Urinary bladder (tissue), 2 donors: ENCODE measurements around the gene YWHAB. TPM values are rescaled to one million over a fixed set of nuclear protein-coding genes. Genes with fewer than 3 reads are reported as not detected.

Experiments
- polyA plus RNA-seq: library from polyadenylated mRNA; stranded (reverse); fragments of 200-250 nt; gene quantifications from one replicate; pipeline ENCODE4 v1.2.3, GENCODE V29; 2013
- total RNA-seq: library from RNA; depleted of rRNA; stranded (reverse); fragments of >200 nt; gene quantifications from one replicate; pipeline ENCODE4 v1.2.3, GENCODE V29; 2014
- donor health status: healthy.

The YWHAB gene
- total and polyA plus RNA-seq, 2 donors = 99.1 to 129 TPM

Other genes with a start within 250 kb of the YWHAB start
- 2.2 TPM for gene ADA, start 234.0 kb upstream of the YWHAB start, total RNA-seq
- 6.5 TPM for gene ADA, start 234.0 kb upstream of the YWHAB start, polyA plus RNA-seq
- gene CCN5, start 170.3 kb upstream of the YWHAB start, total RNA-seq = not detected
- 20.8 TPM for gene CCN5, start 170.3 kb upstream of the YWHAB start, polyA plus RNA-seq
- 0.21 TPM for gene KCNK15, start 139.8 kb upstream of the YWHAB start, total RNA-seq
- gene KCNK15, start 139.8 kb upstream of the YWHAB start, polyA plus RNA-seq = 0.67 TPM
- gene RIMS4, start 75.2 kb upstream of the YWHAB start, total RNA-seq = 2.4 TPM
- gene RIMS4, start 75.2 kb upstream of the YWHAB start, polyA plus RNA-seq = 0.14 TPM
- 14.4 TPM for gene PABPC1L, start 24.4 kb downstream of the YWHAB start, total RNA-seq
- gene PABPC1L, start 24.4 kb downstream of the YWHAB start, polyA plus RNA-seq = 12.2 TPM
- 12.3 TPM for gene TOMM34, start 74.7 kb downstream of the YWHAB start, total RNA-seq
- 19.5 TPM for gene TOMM34, start 74.7 kb downstream of the YWHAB start, polyA plus RNA-seq
- 37.5 TPM for gene STK4, start 80.8 kb downstream of the YWHAB start, total RNA-seq
- 11.6 TPM for gene STK4, start 80.8 kb downstream of the YWHAB start, polyA plus RNA-seq
- 0.21 TPM for gene KCNS1, start 215.4 kb downstream of the YWHAB start, total RNA-seq
- gene KCNS1, start 215.4 kb downstream of the YWHAB start, polyA plus RNA-seq = 0.16 TPM
- gene WFDC5, start 229.5 kb downstream of the YWHAB start, total RNA-seq = 0.26 TPM
- 0.27 TPM for gene WFDC5, start 229.5 kb downstream of the YWHAB start, polyA plus RNA-seq
- not detected for gene WFDC12, start 238.8 kb downstream of the YWHAB start, total RNA-seq
- gene WFDC12, start 238.8 kb downstream of the YWHAB start, polyA plus RNA-seq = not detected